Stimulated activated CD8-positive, alpha-beta memory T cell treated with anti-CD3 and anti-CD28 coated beads, Interleukin-7, amount 100 ng/mL, for 4 hours (primary cell): ENCODE results near the gene SLC13A3.

Experiments
- DNase-seq, 2 donors: peaks; one replicate each; pipeline ENCODE4 v3.0.0-alpha.2; 2020; ENCODE audit warnings: low read depth in 2 of 2

The SLC13A3 gene

DNA sequence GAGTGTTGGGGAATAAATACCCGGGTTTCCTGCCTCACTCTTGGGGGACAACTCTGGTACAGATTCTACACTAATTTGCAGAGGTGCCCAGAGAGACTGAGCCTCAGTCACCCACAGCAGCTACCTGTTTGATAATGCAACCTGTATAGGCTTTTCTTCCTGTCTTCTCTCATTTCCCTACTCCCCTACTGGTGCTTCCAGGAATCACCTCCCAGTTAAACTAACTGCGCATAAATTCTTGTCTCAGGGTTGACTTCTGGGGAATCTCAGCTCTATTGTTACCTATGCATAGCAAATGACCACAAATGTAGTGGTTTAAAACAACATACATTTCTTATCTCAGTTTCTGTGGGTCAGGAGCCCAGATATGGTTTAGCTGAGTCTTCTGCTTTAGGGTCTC lies 112.1 kb downstream of the SLC13A3 start:
- no peak for DNase-seq

DNA sequence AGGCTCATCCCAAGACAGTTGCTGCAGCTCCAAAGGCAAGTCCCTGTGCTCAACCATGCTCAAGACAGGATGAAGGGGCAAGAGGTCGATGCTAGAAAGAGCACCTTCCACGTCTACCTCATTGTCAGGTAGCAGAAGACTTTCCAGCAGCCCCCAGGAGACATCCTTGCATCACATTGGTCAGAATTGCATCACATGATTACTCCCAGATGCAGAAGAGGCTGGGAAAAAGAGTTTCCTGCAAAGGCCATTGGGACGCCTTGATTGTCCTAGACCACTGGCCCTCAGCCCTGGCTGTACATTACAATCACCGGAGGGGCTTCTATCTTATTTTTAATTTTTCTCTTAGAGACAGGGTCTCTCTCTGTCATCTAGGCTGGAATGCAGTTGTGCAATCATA lies 120.6 kb downstream of the SLC13A3 start:
- no peak for DNase-seq

DNA sequence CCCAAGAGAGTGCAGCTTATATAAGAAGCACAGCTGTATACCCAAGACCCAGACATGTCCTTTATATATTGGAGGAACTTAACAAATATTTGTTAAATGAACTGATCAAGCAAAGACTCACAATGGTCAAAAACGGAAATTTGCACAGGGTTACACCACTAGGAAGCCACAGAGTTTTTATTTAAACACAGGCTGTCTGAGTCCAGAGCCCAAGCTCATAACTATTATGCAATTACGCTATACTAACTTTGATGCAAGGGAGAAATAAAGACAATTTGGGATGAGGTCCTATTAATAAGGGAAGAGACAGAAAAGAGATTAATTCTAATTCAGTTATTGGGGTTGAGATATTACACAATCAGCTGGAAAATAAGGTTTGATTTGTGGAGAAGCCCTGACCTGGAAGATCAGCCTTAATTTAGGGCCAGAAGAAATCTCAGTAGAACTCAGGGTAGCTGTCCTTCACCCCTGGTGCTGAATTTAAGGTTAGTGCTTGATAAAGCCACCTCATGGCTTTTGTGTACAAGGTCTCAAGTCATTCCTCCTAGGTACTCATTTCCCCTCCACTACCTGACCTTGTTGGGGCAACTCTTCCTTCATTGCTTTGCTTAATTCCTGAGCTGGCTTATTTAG lies 127.4 kb downstream of the SLC13A3 start:
- DNase-seq = no peak

DNA sequence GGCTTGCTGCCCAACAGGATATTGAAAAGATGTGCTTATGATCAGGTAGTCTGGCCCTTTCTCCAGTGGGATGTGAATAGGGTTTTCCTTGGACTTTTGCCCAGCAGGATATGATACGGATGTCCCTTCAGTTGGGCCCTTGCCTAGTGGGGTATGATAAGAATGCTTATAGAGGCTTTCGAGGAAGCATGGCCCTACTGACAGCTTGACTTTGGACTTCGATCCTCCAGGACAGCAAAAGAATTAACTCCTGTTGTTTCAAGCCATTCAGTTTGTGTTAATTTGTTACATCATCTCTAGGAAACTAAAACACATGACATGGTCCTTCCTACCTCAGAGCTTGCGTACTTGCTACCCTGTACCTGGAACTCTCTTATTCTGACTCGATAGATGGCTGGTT lies 128.2 kb downstream of the SLC13A3 start:
- DNase-seq = no peak

DNA sequence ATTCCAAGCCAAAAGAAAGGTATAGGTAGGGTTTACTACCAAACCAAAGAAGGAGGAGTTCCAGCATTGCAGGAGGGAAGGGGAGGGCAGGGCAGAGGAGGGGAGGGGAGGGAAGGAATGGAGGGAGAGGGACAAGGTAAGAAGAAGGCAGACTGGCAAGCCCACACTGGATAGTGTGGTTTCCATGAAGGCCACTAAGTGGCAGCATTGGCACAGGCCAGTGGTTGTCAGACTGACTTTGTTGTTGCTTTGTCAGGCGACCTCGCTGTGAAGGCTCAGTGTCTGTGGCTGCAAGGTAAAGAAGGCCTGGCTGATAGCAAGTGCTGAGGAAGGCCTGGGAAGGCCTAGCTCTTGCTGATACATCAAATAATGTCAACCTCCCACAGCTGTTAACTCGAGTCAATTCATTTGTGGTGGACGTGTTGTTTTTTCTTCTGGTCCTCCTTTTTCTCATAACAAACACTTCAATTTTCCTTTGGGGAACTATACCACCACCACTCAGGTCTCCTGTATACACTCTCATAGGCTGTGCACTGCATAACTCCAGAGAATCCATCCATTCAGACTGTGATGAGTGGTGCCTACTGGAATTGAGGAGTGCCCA lies 130.2 kb downstream of the SLC13A3 start:
- peak; percentile 10 to 26 for DNase-seq

DNA sequence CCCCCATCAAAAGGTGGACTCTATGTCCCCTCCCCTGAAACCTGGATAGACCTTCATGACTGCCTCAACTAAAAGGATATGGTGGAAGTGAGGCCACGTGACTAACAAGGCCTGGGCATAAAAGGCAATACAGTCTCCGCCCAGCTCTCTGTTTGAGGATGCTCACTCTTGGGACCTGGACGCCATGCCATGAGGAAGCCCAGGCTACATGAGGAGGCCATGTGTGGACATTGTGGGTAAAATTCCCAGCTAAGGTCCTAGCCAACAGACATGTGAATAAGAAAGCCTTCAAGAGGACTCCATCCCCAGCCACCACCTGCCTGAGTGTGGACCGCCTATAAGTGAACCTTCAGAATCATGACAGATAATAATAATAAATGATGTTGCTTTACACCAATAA lies 130.7 kb downstream of the SLC13A3 start:
- DNase-seq = no peak

DNA sequence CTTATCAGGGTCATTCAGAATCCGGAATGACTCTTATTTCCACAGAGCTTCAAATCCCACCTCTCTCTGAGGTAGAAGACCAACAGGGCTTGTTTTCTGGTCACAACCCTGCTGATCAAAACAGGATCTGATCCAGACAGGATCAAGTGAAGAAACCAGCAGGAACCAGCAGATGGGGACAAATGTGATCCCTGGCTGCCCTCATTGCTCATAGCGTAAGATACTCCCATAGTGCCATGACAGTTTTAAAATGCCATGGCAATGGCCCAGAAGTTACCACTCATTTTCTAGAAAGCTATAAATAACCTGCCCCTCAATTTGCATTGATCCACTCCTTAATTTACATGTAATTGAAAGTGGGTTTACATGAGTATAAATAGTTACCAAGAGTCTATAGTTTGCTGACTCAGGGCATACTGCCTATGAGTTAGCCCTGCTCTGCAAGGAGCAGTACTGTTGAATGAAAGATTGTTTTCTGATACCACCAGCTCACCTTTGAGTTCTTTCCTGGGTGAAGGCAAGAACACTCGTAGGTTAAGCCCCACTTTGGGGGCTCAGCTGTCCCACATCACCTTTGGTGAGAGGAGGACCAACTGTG lies 131.7 kb downstream of the SLC13A3 start:
- no peak for DNase-seq

DNA sequence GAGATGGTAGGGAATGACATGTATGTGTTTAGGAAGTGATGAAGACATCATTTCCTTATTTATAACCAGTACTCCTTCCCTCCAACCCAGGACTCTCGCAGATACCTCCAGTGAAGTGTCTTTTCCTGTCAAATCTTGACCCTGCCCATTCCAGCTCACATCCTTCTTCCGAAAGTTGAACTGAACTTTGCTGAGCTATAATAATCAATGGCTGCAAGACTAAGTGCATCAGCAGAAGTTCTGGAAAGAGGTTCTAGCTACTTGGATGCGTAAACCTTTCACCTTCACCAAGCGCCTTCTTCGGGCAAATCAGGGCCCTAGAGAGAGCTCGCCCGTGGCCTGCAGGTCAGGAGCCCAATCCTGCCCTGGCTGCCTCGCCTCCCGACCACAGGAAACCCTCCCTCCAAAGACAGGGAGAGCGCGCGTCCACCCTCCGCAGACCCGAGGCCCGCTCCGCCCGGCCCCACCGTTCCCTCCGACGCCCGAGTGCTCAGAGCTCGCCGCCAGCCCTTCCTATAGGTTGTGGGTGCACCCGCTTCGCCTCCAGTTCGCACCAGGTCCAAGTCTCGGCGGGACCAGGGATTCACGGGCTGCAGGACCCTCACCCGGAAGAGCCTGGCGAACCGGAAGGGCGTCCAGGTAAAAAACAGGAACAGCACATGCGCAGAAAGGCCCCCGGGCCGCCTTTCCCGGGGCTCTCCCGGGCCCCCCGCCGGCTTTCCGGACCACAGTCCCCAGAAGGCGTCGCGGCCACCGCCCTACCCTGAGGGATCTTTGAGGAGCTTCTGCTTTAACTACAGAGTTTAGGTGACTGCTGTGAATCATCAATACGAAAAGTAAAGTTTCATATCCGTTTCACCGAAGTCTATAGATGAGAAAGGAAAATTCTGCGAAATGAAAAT lies 138.1 kb downstream of the SLC13A3 start, which contains the start of gene ZNF334:
Gene ZNF334 (minus strand): TSS at position 617 of the 902 bp plus-strand sequence. CDS start 1,457 bp downstream, outside the sequence.
- DNase-seq = no peak

DNA sequence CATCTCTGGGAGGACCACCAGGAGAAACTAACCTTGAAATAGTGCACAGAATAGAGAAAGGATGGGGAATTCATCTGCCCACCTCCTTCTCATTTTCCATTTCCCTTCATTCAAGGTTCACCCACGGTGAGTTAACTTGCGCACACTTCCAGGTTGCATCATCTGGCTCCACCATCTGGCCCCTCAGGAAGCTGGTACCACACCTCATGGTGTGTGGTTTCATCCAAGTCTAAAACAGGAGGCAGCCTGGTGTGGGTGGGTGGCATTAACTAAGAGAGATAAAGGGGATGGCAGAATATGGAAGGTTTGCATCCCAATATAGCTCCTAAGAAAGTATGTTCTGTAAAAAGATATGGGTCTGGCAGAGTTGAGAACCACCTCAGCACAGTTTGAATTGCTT lies 141.7 kb downstream of the SLC13A3 start:
- no peak for DNase-seq
